ENCODE results near the gene TP53I11. TPM values are rescaled to one million over a fixed set of nuclear protein-coding genes. Genes with fewer than 3 reads are reported as not detected.

The TP53I11 gene
- polyA plus RNA-seq, 3 donors from 2014 or later = 5.0 to 13.6 (median 6.4) TPM

GRCh38 chr11:44973632-44974401, 23.1 kb upstream of the TP53I11 start:
- Mint-ChIP-seq H3K9me3 (no peaks in the 10 kb centered on the region), H3K27me3 (ENCODE audit: low read depth in 3 of 3) (peaks cover 0 to 5% (median 2%) of the 10 kb centered on the region in 3 donors), H3K4me1 (peaks cover 23 to 26% of the 10 kb centered on the region in 2 donors), H3K4me3 (peak overlapping the region in 4 of 5 donors; percentile 16 to 51 (median 32)), H3K27ac (peak overlapping the region in 5 of 6 donors; percentile 12 to 67 (median 61)), H3K36me3 (no peaks in the 10 kb centered on the region)
- DNase-seq = peak; percentile 64 to 67 (median 65)

- peaks cover 0 to 5% (median 2%) of the 10 kb centered on the region in 3 donors for H3K27me3 Mint-ChIP-seq (ENCODE audit: low read depth in 3 of 3)
- DNase-seq = no peak
- no peaks in the 10 kb centered on the region for H3K9me3 Mint-ChIP-seq
- H3K27ac Mint-ChIP-seq = peak overlapping the region in 1 of 6 donors; percentile 61
- H3K4me3 Mint-ChIP-seq = peak overlapping the region in 1 of 5 donors; percentile 24
- H3K36me3 Mint-ChIP-seq = no peaks in the 10 kb centered on the region
- H3K4me1 Mint-ChIP-seq = peaks cover 23 to 26% of the 10 kb centered on the region in 2 donors
These were observed 22.2 kb upstream of the TP53I11 start for GRCh38 chr11:44972746-44973435.

DNA sequence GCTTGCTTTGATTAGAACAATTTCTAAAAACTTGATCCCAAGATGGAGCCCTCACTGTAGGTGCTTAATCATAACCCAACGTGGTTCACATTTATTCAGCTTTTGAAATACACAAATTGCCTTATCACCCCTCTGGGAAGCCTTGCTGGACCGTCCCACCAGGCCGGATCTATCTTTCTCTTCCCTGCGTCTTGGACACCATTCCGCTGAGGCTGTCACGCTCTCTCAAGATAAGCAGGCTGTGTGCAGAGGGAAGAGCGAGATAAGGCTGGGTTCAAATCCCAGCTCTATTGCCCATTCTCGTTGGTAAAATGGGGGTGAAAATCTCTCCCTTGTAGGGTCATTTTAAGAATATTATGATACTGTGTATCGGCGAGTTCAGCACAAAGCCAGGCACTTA, 20.5 kb upstream of the TP53I11 start:
- Mint-ChIP-seq H3K27me3 (ENCODE audit: low read depth in 3 of 3) (peaks cover 0 to 2% (median 2%) of the 10 kb centered on the region in 3 donors), H3K4me1 (peaks cover 22 to 26% of the 10 kb centered on the region in 2 donors), H3K4me3 (no peak overlapping the region), H3K27ac (no peak overlapping the region), H3K9me3 (no peaks in the 10 kb centered on the region), H3K36me3 (no peaks in the 10 kb centered on the region)
- no peak for DNase-seq

DNA sequence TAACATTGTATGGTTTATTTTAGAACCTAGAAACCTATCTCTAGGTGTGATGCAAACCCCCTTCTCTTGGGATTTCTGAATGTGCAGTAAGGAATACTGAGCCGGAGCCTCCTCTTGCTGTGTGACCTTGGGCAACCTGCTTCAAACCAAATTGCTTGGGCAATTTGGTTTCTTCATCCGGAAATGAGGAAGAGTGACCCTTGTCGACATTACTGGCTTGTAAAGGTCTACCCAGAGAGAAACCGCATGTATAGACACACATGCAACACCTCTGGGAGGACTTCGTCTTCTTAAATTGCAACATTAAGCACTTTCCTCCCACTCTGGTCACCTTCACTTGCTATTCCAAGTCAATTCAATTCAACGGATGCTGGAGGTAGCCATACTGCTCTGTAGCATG, 19.6 kb upstream of the TP53I11 start:
- Mint-ChIP-seq H3K36me3 (no peaks in the 10 kb centered on the region), H3K4me1 (peaks cover 19 to 22% of the 10 kb centered on the region in 2 donors), H3K4me3 (no peak overlapping the region), H3K27me3 (ENCODE audit: low read depth in 3 of 3) (peaks cover 0 to 2% (median 2%) of the 10 kb centered on the region in 3 donors), H3K27ac (no peak overlapping the region), H3K9me3 (no peaks in the 10 kb centered on the region)
- no peak for DNase-seq

DNA sequence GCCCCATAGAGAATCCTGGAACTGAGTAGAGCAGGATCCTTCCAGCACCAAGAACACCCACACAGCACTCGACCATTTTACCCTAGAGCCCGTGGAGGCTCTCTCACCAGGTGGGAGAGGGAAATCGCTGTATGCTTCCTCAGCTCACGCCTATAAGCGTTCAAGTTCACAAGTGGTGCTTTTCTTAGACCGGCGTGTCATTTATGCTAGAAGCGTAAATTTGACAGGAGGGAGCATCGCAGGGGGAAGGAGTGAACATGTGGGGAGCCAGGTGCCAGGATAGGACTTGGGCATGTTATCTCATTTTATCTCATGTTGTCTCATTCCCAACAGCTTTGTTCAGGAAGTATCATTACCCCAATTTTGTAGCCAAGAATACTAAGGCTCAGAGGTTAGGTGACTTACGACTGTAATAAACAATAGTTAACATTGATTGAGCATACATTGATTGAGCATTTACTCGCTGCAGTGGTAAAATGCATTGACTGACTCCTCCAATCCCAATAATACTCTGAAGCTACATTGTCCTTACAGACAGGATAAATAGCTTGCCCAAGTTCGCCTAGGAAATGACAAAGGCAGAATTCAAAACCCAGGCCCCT, 19.1 kb upstream of the TP53I11 start:
- Mint-ChIP-seq H3K4me1 (peaks cover 13 to 17% of the 10 kb centered on the region in 2 donors), H3K27me3 (ENCODE audit: low read depth in 3 of 3) (peaks cover 0 to 2% (median 2%) of the 10 kb centered on the region in 3 donors), H3K9me3 (no peaks in the 10 kb centered on the region), H3K27ac (no peak overlapping the region), H3K36me3 (no peaks in the 10 kb centered on the region), H3K4me3 (no peak overlapping the region)
- DNase-seq = no peak

- no peaks in the 10 kb centered on the region for H3K9me3 Mint-ChIP-seq
- peaks cover under 1 to 5% of the 10 kb centered on the region in 2 donors for H3K4me1 Mint-ChIP-seq
- H3K36me3 Mint-ChIP-seq = no peaks in the 10 kb centered on the region
- no peak overlapping the region for H3K4me3 Mint-ChIP-seq
- no peak for DNase-seq
- no peak overlapping the region for H3K27ac Mint-ChIP-seq
- no peaks in the 10 kb centered on the region for H3K27me3 Mint-ChIP-seq (ENCODE audit: low read depth in 3 of 3)
These were observed 17.8 kb upstream of the TP53I11 start for GRCh38 chr11:44968510-44968909.

DNA sequence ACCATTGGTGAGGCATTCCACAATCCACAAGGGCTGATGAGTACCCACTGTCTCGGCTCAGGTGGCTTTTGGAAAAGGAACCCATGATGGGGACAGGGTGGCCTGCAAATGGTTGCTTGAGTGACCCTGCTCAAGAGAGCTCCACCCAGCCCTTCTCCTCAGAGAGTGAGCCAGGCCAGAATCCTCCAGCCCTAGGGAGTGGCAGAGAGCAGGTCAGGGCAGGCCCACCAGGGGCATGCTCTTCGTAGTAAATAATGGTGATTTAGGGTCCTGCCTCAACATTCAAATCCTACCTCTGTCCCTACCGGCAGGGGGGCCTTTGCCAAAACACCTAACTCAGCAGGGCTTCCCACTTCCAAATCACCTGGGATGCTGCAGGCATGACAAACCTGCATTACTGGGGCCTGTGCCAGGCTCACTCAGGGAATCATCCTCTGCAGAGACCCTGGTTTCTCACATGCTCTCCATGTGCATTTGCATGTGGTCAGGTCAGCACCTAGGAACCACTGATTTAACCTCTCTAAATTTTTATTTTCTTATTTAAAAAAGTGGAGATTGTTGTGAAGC, 17.3 kb upstream of the TP53I11 start:
- DNase-seq = no peak
- H3K4me1 Mint-ChIP-seq = peaks cover 0 to under 1% of the 10 kb centered on the region in 2 donors
- no peaks in the 10 kb centered on the region for H3K27me3 Mint-ChIP-seq (ENCODE audit: low read depth in 3 of 3)
- H3K9me3 Mint-ChIP-seq = no peaks in the 10 kb centered on the region
- no peak overlapping the region for H3K27ac Mint-ChIP-seq
- no peaks in the 10 kb centered on the region for H3K36me3 Mint-ChIP-seq
- H3K4me3 Mint-ChIP-seq = no peak overlapping the region

DNA sequence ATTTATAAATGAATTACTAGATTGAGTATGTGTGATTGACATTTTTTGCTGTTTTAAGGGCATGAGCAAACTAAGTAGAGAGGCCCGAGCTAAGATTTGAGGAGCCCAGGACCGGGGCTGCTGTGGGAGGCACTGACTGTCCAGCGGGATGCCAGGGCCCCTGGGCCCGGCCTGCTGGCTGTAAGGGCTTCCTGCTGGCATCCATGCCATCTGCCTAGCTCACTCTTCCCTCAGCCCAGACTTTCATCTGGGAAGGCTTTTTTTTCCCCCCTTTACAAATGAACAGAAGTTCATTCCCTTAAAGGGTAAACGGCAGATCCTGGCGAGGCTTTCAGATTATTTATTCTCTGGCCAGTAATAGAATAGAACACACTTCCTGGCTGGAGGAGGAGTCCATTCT, 16.0 kb upstream of the TP53I11 start:
- H3K27me3 Mint-ChIP-seq (ENCODE audit: low read depth in 3 of 3) = no peaks in the 10 kb centered on the region

DNA sequence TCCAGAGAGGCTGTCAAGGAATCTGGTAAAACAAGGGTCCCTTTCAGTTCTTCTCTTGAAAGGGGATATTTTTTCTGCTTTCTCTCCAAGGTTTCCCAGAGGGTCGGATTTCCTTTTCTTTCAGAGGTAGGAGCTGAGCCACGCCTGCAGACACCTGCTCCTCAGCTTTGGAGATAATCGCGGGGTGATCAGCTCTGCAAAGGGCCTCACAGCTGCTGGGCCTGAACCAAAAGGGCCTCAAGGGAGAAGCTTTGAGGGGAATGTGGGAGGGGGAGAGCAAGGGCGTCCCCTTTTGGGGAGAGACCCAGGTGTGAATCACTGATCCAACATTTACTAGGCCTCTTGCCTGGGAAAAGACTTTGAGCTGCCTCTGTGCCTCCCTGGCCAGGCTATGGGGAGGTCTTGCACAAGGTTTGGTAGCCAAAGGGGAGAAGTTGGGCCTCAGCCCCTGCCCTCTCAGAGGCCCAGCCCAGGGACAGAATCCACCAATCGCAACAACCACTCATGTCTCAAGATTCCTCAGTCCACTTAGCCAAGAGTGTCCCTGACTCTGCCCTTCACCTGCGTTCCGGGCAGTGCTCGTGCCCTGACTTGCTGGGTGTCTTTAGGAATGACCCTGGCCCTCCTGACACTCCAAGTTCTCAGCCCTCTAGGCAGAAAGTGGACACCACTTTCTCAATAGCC, 14.0 kb upstream of the TP53I11 start:
- Mint-ChIP-seq H3K9me3 (no peaks in the 10 kb centered on the region), H3K27me3 (ENCODE audit: low read depth in 3 of 3) (peaks cover 0 to 2% (median 0%) of the 10 kb centered on the region in 3 donors), H3K27ac (no peak overlapping the region), H3K4me3 (no peak overlapping the region), H3K4me1 (no peaks in the 10 kb centered on the region), H3K36me3 (no peaks in the 10 kb centered on the region)
- DNase-seq = no peak

More for the DNA sequence above, 16.0 kb upstream of the TP53I11 start:
- no peaks in the 10 kb centered on the region for H3K4me1 Mint-ChIP-seq
- H3K4me3 Mint-ChIP-seq = no peak overlapping the region
- no peak overlapping the region for H3K27ac Mint-ChIP-seq
- no peaks in the 10 kb centered on the region for H3K36me3 Mint-ChIP-seq
- no peak for DNase-seq
- H3K9me3 Mint-ChIP-seq = no peaks in the 10 kb centered on the region

DNA sequence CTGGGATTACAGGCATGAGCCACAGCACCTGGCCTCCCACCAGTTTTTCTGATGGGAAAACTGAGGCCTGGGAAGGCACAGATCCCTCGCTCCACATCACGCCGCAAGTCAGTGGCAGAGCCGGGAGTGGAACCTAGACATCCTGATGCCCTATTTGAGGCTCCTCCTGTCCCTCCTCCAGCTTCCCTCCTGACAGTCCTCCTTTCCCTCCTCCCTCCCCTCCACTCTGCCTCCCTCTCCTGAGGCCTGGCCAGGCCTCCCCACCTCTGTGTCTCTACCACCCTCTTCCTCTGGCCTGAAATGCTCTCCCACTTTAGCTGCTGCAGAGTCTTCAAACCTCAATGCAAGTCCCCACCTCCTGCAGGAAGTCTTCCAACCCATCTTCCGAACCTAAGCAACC, 13.3 kb upstream of the TP53I11 start:
- H3K36me3 Mint-ChIP-seq = no peaks in the 10 kb centered on the region

GRCh38 chr11:44963136-44963535, 12.5 kb upstream of the TP53I11 start:
- peaks cover 0 to 2% (median 0%) of the 10 kb centered on the region in 3 donors for H3K27me3 Mint-ChIP-seq (ENCODE audit: low read depth in 3 of 3)
- H3K4me1 Mint-ChIP-seq = no peaks in the 10 kb centered on the region

More for the DNA sequence above, 13.3 kb upstream of the TP53I11 start:
- no peak for DNase-seq
- no peak overlapping the region for H3K4me3 Mint-ChIP-seq
- H3K9me3 Mint-ChIP-seq = no peaks in the 10 kb centered on the region
- no peaks in the 10 kb centered on the region for H3K4me1 Mint-ChIP-seq
- no peak overlapping the region for H3K27ac Mint-ChIP-seq
- H3K27me3 Mint-ChIP-seq (ENCODE audit: low read depth in 3 of 3) = peaks cover 0 to 2% (median 0%) of the 10 kb centered on the region in 3 donors

GRCh38 chr11:44962464-44962863, 11.8 kb upstream of the TP53I11 start:
- peaks cover 0 to 2% (median 0%) of the 10 kb centered on the region in 3 donors for H3K27me3 Mint-ChIP-seq (ENCODE audit: low read depth in 3 of 3)
- H3K9me3 Mint-ChIP-seq = no peaks in the 10 kb centered on the region
- no peak overlapping the region for H3K4me3 Mint-ChIP-seq
- no peak overlapping the region for H3K27ac Mint-ChIP-seq
- DNase-seq = no peak
- H3K36me3 Mint-ChIP-seq = no peaks in the 10 kb centered on the region
- H3K4me1 Mint-ChIP-seq = no peaks in the 10 kb centered on the region

More at GRCh38 chr11:44963136-44963535, 12.5 kb upstream of the TP53I11 start:
- Mint-ChIP-seq H3K9me3 (no peaks in the 10 kb centered on the region), H3K27ac (no peak overlapping the region), H3K36me3 (no peaks in the 10 kb centered on the region), H3K4me3 (no peak overlapping the region)
- no peak for DNase-seq

GRCh38 chr11:44960200-44960845, 9.6 kb upstream of the TP53I11 start:
- Mint-ChIP-seq H3K9me3 (no peaks in the 10 kb centered on the region), H3K27ac (no peak overlapping the region), H3K4me3 (no peak overlapping the region), H3K4me1 (no peaks in the 10 kb centered on the region), H3K36me3 (no peaks in the 10 kb centered on the region), H3K27me3 (ENCODE audit: low read depth in 3 of 3) (peaks cover 0 to 2% (median 0%) of the 10 kb centered on the region in 3 donors)
- no peak for DNase-seq
